OCI-LY1 (cell line): ENCODE measurements around the gene TMEM98.

ENCODE experiments used
- EZH2 ChIP-seq: fragments of 200-600 bp; sonication (generic), shearing (Covaris generic); IDR thresholded peaks from 2 replicates; pipeline ENCODE4 v1.8.0; 2017; ENCODE audit warnings: borderline replicate concordance, mixed run types, mild to moderate bottlenecking, antibody characterized with exemption, low read length, moderate library complexity, mixed read lengths
- TF ChIP-seq, protein P1 (sequence below): fragments of 200-600 bp; sonication (generic), shearing (Covaris generic); IDR thresholded peaks from 2 replicates; pipeline ENCODE4 v1.5.1; 2017; ENCODE audit warnings: mild to moderate bottlenecking, antibody characterized with exemption, low read length, moderate library complexity, mixed read lengths

DNA sequence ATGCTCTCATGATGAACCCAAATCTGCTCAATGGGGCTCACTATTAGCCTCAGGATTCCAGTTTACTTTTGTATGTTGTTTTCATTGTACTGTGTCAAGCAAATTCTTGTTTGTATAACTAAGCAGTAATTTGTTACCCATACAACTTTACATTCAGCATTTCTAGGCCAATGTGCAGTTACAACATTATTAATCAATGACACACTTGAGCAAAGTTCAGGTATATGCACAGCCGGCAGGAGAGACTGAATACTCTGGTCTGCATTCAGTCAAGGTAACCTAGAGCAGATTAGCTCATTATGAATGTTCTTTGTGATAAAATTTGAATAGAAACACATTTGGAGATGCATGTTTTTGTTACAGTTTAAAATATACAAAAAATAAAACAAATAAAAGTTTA, 48.8 kb upstream of the TMEM98 start:
- TF ChIP-seq, protein P1, sequence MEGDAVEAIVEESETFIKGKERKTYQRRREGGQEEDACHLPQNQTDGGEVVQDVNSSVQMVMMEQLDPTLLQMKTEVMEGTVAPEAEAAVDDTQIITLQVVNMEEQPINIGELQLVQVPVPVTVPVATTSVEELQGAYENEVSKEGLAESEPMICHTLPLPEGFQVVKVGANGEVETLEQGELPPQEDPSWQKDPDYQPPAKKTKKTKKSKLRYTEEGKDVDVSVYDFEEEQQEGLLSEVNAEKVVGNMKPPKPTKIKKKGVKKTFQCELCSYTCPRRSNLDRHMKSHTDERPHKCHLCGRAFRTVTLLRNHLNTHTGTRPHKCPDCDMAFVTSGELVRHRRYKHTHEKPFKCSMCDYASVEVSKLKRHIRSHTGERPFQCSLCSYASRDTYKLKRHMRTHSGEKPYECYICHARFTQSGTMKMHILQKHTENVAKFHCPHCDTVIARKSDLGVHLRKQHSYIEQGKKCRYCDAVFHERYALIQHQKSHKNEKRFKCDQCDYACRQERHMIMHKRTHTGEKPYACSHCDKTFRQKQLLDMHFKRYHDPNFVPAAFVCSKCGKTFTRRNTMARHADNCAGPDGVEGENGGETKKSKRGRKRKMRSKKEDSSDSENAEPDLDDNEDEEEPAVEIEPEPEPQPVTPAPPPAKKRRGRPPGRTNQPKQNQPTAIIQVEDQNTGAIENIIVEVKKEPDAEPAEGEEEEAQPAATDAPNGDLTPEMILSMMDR = no peak
- TF ChIP-seq EZH2 = no peak
